ENCODE measurements around the gene INPP5D.
A peak's percentile ranks its signal among the peaks of the same experiment; 100 is the strongest.

INPP5D gene

GRCh38 chr2:233213975-233214374, 153.8 kb downstream of the INPP5D start:
- DNase-seq: no peak

- DNase-seq: peak in 1 of 4 experiments; percentile 31
These were observed 157.8 kb downstream of the INPP5D start for GRCh38 chr2:233217892-233218377.

DNA sequence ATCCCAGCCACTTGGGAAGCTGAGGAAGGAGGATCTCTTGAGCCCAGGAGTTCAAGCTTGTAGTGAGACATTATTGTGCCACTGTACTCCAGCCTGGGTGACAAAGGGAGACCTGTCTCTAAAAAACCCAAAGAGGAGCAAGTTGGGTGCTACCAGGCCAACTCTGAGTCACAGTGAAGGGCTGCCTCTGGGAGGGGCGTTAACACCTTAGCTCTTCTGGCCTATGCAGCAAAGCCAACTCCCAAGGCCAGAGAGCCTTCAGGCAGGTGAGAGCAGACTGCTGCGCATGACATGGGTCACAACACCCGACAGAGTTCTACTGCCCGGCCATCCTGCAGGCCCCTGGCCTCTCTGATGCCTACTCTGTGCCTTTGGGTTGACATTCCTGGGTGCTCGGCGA, 158.7 kb downstream of the INPP5D start:
- no peak for DNase-seq

- DNase-seq: no peak
These were observed 159.7 kb downstream of the INPP5D start for GRCh38 chr2:233219848-233220247.

- peak in 3 of 4 experiments; percentile 35 to 46 (median 40) for DNase-seq
These were observed 161.4 kb downstream of the INPP5D start for GRCh38 chr2:233221378-233222063.

- peak in 3 of 4 experiments; percentile 26 to 60 (median 48) for DNase-seq
These were observed 163.1 kb downstream of the INPP5D start for GRCh38 chr2:233223059-233223894.

- no peak for DNase-seq
These were observed 165.3 kb downstream of the INPP5D start for GRCh38 chr2:233225230-233226068.

- no peak for DNase-seq
These were observed 166.4 kb downstream of the INPP5D start for GRCh38 chr2:233226511-233227031.

DNA sequence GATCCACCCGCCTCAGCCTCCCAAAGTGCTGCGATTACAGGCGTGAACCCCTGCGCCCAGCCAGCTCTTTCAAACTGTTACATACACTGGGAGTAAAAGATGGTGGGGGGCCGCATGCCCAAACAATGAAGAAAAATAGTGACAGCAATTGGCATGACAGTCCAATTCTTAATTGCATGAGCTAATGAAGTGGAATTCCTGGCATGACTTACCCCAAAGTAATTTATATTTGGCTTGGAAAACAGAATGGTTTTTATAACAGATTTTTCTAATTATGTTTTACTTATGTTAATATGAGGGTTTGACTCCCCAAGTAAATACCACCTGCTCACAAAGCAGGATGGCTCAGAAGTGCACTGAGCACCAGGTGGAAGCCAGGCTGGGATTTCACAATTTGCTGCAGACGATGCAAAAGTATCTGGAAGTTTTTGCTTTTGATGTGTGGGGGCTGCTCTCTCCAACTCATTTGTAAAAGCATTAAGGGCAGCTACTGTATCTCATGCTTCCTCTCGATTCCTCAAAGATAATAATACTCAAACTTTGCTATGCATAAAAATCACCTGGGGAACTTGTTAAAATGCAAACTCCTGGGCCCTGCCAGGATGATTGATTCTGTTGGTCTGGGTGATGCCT, 167.3 kb downstream of the INPP5D start:
- DNase-seq: no peak

DNA sequence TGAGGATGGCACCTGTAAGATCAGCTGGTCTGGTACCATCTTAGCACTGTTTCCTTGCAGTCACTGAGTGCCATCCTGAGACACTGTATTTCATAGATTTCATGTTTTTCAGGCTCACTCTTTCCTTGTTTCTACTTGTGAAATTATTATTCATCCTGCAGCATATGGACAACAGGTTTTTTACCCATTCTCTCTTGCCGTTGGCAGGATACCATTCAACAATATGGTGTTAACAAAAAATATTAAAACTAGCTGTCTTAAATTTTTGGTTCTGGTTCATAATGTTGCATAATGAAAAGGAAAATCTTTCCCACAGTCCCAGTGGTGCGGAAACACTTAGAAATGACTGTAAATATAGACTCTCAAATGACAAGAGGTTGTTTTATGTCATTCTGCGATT, 168.2 kb downstream of the INPP5D start:
- DNase-seq: no peak

DNA sequence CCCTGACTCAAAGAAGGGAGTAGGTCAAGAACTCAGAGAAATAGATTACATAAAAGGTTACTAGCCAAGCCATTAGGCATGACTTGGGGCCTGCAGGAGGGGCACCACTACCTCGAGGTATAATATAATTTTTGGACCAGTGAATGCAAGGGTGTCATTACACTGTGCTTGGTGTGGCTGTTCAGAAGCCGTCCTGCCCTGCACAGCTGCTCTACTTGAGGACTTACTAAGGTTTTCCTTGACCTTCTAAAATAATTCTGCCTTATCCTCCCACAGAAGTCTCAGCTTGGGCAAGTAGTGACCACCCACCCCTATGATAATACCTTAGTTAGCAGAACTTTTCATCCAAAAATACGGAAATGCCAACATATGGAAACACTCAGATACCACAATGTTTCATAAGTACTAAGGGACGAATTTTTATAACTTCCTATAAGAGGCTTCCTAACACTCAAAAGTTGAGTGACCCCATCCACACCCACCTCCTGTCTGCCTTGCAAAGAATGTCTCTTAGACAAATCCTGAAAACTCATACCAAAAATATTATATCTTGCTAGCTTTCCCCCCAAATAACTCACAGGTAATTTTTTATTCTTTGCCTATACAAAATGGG, 173.6 kb downstream of the INPP5D start:
- peak; percentile 44 to 88 (median 72) for DNase-seq

GRCh38 chr2:233234264-233234663, 174.1 kb downstream of the INPP5D start:
- no peak for DNase-seq

DNA sequence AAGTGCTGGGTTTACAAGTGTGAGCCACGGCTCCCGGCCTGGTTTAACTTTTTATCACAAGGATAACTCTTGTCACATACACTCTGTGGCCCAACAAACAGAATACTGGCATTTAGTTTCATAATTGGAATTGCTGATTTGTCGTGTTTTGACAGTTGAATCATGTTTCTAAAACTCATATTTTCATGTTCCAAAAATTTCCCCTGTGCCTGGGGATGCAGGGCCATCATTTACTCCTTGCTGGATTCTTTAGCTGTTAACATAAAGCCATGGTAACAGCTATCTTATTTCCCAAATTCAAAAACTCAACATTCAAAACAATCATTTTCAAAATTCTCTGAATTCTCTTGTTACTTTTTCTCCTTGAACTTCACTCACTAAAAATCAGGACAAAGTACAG, 174.9 kb downstream of the INPP5D start:
- DNase-seq: no peak

DNA sequence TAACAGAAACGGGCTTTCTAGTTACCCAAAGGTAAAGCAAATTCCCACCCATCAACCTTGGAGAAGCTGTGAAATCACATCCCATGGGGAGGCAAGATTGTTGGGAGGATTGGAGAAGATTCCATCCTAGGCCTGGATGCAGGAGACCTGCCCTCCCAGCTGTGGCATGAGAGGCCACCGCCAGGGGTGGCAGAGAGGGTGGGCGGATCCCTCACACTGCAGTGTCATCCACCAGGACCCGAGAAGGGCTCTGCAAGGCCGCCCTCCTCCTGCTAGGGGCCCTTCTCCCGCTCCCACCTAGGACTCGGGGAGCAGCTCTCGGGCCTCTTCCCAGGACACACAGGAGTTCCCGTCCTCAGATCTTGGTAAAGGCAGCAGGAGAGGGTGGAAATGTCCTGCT, 175.8 kb downstream of the INPP5D start:
- no peak for DNase-seq

DNA sequence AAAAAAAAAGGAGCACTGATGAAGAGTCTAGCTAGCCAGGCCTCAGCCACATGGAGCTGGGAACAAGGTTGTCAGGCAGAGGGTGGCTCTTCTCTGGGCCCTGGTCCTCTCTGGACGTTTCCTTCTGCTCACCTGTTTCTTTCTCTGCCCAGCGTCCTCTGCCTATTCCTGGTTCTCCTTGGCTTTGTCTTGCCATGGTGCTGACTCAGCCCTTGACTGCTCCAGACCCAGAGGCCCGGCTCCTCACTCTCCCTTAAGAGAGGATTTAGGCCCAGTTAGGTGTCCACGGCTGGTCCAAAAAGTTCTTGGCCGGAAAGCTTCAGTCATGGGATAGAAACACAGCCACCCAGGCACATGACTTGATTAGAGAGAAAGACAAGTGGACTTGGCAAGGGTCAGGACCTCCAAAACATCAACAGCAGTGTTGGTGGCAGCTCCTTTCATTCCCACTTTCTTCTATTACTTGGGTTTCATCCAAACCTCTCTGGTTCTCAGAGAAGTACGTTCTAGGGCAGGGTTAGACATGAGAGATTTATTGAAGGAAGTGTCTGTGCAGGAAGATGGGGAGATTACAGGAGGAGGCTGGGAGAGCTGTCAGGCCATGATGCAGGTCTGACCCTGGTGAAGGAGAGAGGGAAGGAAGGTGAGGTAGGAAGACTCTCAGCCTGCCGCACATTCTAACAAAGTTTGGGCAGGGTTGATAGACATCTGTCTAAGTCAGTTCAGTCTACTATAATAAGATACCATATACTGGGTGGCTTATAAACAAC, 176.9 kb downstream of the INPP5D start:
- DNase-seq: no peak

- no peak for DNase-seq
These were observed 180.8 kb downstream of the INPP5D start for GRCh38 chr2:233240897-233241296.

- no peak for DNase-seq
These were observed 181.7 kb downstream of the INPP5D start for GRCh38 chr2:233241803-233242202.

GRCh38 chr2:233242231-233242927, 182.2 kb downstream of the INPP5D start:
- peak; percentile 76 to 93 (median 84) for DNase-seq

DNA sequence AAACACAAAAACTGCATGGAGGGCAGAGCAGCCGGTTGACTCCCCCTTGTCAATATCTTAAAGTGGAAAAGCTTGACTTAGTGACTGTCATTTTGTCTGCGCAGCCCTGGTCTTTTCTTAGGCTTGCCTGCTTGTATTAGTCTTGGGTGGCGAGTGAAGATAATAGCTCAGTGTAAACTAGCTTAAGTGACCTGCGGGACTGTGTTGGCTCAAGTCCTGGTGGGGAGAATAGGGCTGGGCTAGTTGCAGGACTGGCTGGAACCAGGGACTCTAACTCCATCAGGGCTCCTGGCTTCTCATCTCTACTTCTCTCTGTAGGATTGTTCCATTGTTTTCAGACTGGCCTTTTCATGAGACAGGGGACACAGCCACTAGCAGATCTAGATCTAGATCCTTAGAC, 183.2 kb downstream of the INPP5D start:
- no peak for DNase-seq

DNA sequence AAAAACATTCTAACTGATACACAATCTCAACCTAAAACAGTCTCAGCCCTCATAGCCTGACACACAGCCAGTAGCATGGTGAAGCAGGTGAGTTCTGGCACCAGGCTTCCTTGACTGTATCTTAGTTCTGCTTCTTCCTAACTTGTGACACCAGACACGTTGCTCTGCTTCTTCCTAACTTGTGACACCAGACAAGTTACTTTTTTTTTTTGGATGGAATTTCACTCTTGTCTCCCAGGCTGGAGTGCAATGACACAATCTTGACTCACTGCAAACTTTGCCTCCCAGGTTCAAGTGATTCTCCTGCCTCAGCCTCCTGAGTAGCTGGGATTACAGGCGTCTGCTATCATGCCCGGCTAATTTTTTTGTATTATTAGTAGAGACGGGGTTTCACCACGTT, 184.7 kb downstream of the INPP5D start:
- DNase-seq: peak; percentile 19 to 64 (median 54)

Data from suppressor macrophage (primary cell).